RWPE2 (cell line): Measurements from ENCODE around the gene PYGM.

Experiments
- ATAC-seq: fragments of 200-7000 bp; cut with Tn5 transposase; 3 replicates; pipeline ENCODE4 v1.9.1; 2021; ENCODE audit warnings: low read depth
- DNase-seq: peaks from one replicate; pipeline ENCODE4 v3.0.0-alpha.2; 2020; ENCODE audit warnings: low spot score
- H3K27ac ChIP-seq: fragments of 450-650 bp; 2 replicates; pipeline ENCODE4 v1.5.1; 2017; ENCODE audit warnings: mild to moderate bottlenecking; ENCODE audit not compliant: poor library complexity, severe bottlenecking
- H3K27me3 ChIP-seq: fragments of 250-450 bp; sonication (Bioruptor Pico); 2 replicates; pipeline ENCODE4 v1.5.1; 2021; ENCODE audit warnings: mild to moderate bottlenecking, moderate library complexity; ENCODE audit not compliant: insufficient read depth, poor library complexity, severe bottlenecking
- H3K36me3 ChIP-seq: fragments of 250-450 bp; sonication (Bioruptor Pico); 2 replicates; pipeline ENCODE4 v1.5.1; 2020; ENCODE audit warnings: low read depth, mild to moderate bottlenecking, moderate library complexity
- H3K4me1 ChIP-seq: fragments of 250-450 bp; sonication (Bioruptor Pico); 2 replicates; pipeline ENCODE4 v1.5.1; 2021; ENCODE audit warnings: mild to moderate bottlenecking, moderate library complexity; ENCODE audit not compliant: insufficient read depth, poor library complexity, severe bottlenecking
- H3K4me3 ChIP-seq: fragments of 250-450 bp; sonication (Bioruptor Pico); 2 replicates; pipeline ENCODE4 v1.5.1; 2021; ENCODE audit warnings: mild to moderate bottlenecking, moderate library complexity; ENCODE audit not compliant: severe bottlenecking
- H3K9me3 ChIP-seq: fragments of 250-450 bp; sonication (Bioruptor Pico); 2 replicates; pipeline ENCODE4 v1.5.1; 2021; ENCODE audit warnings: mild to moderate bottlenecking, moderate library complexity; ENCODE audit not compliant: severe bottlenecking
- CTCF ChIP-seq: fragments of 450-650 bp; IDR thresholded peaks from one replicate; pipeline ENCODE4 v1.5.1; 2017; ENCODE audit warnings: mild to moderate bottlenecking, moderate library complexity; ENCODE audit not compliant: poor library complexity, severe bottlenecking

Gene PYGM

GRCh38 chr11:64734811-64735724, 24.7 kb downstream of the PYGM start:
- Histone ChIP-seq H3K27me3 (no peaks in the 10 kb centered on the region), H3K27ac (no peak overlapping the region), H3K36me3 (no peaks in the 10 kb centered on the region), H3K4me1 (no peaks in the 10 kb centered on the region), H3K4me3 (no peak overlapping the region), H3K9me3 (no peaks in the 10 kb centered on the region)
- ATAC-seq (no peak), DNase-seq (no peak)
- no peak for TF ChIP-seq CTCF

GRCh38 chr11:64731601-64732000, 28.2 kb downstream of the PYGM start:
- Histone ChIP-seq H3K4me1 (no peaks in the 10 kb centered on the region), H3K9me3 (no peaks in the 10 kb centered on the region), H3K36me3 (no peaks in the 10 kb centered on the region), H3K4me3 (no peak overlapping the region), H3K27me3 (no peaks in the 10 kb centered on the region), H3K27ac (no peak overlapping the region)
- no peak for DNase-seq
- no peak for ATAC-seq
- no peak for TF ChIP-seq CTCF

GRCh38 chr11:64729851-64730382, 29.9 kb downstream of the PYGM start:
- DNase-seq, result peak; percentile 36
- TF ChIP-seq CTCF, result no peak
- H3K36me3 ChIP-seq, result no peaks in the 10 kb centered on the region
- no peak overlapping the region for H3K27ac ChIP-seq
- no peak overlapping the region for H3K4me3 ChIP-seq
- ATAC-seq, result peak; percentile 60; the same call in 2 of the 3 replicates
- no peaks in the 10 kb centered on the region for H3K4me1 ChIP-seq
- H3K27me3 ChIP-seq, result no peaks in the 10 kb centered on the region
- no peaks in the 10 kb centered on the region for H3K9me3 ChIP-seq

- Histone ChIP-seq H3K27ac (no peak overlapping the region), H3K4me1 (no peaks in the 10 kb centered on the region), H3K27me3 (no peaks in the 10 kb centered on the region), H3K36me3 (no peaks in the 10 kb centered on the region), H3K9me3 (no peaks in the 10 kb centered on the region), H3K4me3 (no peak overlapping the region)
- no peak for TF ChIP-seq CTCF
- DNase-seq (peak; percentile 37), ATAC-seq (no peak)
These were observed 30.9 kb downstream of the PYGM start for GRCh38 chr11:64728757-64729365.
